GM19438 (cell line): Measurements from ENCODE around the gene SLC25A43.

ENCODE experiments used
- ATAC-seq: cut with Tn5 transposase; IDR thresholded peaks from one replicate; pipeline ENCODE4 v1.9.1; 2021; ENCODE audit warnings: low read depth; ENCODE audit not compliant: unreplicated experiment

The SLC25A43 gene

DNA sequence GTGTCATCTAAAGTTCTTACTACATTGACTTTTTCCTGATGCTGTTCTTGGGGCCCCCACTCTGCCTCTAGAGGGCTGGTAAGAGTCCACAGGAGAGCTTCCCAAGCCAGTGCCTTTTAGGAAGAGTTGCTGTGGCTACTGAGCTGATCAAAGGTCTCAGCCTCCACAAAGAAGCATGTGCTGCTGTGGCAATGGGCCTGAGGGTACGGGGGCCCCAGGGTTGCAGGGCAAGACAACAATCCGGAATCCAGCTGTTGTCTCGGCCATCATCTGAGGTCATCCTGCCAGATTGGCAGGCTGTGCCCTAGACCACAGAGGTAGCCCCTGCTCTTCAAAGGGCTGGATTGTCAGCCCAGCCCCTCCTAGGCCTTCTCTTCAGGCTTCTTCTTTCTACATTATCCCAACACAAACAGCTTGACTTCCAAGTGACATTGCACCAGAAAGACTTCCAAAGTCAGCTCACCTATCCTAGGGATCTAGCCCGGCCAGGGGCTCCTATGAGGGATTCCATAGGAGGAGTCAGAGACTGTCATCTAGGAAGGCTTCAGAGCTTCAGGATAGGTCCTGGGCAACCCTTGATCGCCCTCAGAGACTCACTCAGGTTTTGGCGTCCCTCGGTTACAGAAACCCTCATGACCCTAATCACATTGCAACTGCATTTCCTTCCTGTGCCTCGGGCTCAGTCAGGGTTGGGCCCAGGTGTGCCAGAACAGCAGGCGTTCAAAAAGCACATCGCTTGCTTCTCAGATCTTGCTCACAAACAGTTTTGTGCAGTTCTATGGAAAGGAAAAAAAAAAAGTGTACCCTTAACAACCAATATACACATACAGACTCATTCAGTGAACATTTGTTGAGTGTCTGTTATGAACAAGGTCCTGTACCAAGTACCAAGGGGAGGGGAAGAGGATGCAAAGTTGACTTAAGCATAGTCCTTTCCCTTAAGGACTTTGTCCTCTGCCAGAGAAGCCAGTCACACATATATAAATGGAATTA is 96.9 kb downstream of the SLC25A43 start:
- no peak for ATAC-seq

DNA sequence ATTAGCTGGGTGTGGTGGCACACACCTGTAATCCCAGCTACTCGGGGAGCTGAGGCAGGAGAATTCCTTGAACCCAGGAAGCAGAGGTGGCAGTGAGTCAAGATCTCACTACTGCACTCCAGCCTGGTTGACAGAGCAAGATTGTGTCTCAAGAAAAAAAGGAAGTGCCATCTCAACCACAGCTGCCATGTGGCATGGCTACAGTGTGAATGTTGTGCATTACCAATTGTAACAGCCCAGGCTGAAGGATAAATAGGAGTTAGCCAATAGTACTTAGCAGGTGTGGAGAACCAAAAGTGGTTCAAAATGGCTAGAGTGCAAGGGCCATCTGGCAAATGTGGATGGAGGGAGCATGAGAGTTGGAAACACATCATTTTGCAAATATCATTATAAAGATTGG is 98.0 kb downstream of the SLC25A43 start:
- ATAC-seq: no peak

- no peak for ATAC-seq
Observed at GRCh38 chrX:119500061-119500800, 101.1 kb downstream of the SLC25A43 start.

GRCh38 chrX:119501511-119502148 is 102.5 kb downstream of the SLC25A43 start:
- no peak for ATAC-seq

GRCh38 chrX:119502727-119503483 is 103.8 kb downstream of the SLC25A43 start:
- ATAC-seq: no peak

DNA sequence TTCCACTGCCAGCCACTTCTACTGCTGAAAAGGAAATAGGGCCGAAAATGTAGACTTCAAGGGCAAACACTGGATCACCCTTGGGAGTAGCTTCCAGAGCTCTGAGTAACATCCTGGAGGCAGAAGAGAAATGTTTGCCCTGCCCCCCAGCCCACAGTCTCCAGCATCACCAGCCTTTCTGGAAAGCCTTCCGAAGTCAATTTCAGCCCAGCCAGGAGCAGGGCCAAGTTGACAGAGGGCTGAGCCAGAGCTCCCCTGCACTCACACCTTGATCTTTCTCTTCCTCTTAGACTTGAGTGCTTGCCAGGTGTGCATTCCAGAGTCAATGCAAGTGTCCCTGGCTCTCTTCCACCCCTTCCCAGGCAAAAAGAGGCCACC is 104.3 kb downstream of the SLC25A43 start:
- no peak for ATAC-seq
